Amniotic epithelial cell (primary cell): ENCODE results near the gene TRIP13.
"Not testable (repeated sequence)": the region's sequence is repeated elsewhere in the genome, so short reads cannot be mapped to it uniquely, and the experiment has no call there.

Experiments
- DNase-seq: peaks from one replicate; pipeline ENCODE4 v3.0.0-alpha.2; 2010; ENCODE audit warnings: low read depth

The TRIP13 gene

DNA sequence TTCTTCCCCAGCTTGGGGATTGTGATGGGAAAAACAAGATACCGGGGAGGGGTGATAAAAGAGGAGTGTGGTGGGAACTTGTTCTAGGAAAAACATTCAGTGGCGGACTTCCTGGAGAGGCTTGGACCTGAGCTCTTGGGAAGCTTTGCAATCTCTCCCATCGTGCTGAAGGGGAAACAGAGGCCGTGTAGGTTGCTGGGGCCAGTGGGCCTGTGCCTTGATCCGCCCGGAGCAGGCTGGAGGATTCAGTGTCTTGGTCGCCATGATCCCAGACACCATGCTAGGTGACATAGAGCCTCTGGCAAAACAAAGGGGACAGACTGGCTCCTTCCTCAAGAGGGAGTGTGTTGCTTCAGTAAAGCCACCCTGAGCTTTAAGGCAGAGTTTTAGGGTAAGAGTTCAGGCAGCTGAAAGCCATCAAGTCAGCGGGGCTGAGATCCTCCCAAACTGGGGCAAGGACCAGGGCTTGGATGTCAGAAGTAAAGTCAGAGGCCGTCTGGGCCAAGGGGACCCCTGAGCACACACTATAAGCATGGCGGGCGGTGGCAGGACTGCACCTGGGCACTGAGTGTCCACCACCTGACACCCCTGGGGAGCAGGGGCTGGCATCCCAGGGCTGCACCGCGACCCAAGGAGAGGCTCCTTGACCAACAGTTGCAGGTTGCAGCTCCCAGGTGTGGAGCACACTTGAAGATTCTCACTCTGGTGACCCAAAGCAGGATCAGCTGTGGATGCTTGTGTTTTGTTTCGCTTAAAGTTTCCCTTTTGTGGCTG, 44.7 kb downstream of the TRIP13 start:
- no peak for DNase-seq

DNA sequence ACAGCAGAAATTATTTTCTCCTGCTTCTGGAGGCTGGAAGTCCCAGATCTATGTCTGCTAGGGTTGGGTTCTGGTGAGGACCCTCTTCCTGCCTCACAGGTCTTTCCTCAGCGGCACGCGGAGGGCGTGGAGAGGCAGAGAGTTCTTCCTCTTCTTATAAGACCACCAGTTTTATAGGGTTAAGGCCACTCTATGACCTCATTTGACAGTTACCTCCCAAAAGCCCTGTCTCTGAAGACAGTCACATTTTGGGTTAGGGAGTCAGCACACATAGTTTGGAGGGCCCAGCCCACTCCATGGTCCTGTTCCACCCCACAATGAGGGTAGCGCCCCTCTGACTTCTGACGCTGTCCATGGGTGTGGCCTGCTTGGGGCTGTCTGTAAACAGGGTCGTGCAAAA, 46.7 kb downstream of the TRIP13 start:
- no peak for DNase-seq

DNA sequence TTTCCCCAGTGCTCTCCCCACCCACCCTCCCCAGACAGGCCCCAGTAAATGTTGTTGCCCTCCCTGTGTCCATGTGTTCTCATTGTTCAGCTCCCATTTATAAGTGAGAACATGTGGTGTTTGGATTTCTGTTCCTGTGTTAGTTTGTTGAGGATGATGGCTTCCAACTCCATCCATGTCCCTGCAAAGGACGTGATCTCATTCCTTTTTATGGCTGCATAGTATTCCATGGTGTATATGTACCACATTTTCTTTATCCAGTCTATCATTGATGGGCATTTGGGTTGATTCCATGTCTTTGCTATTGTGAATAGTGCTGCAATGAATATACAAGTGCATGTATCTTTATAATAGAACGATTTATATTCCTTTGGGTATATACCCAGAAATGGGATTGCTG, 48.1 kb downstream of the TRIP13 start:
- not testable (repeated sequence) for DNase-seq

DNA sequence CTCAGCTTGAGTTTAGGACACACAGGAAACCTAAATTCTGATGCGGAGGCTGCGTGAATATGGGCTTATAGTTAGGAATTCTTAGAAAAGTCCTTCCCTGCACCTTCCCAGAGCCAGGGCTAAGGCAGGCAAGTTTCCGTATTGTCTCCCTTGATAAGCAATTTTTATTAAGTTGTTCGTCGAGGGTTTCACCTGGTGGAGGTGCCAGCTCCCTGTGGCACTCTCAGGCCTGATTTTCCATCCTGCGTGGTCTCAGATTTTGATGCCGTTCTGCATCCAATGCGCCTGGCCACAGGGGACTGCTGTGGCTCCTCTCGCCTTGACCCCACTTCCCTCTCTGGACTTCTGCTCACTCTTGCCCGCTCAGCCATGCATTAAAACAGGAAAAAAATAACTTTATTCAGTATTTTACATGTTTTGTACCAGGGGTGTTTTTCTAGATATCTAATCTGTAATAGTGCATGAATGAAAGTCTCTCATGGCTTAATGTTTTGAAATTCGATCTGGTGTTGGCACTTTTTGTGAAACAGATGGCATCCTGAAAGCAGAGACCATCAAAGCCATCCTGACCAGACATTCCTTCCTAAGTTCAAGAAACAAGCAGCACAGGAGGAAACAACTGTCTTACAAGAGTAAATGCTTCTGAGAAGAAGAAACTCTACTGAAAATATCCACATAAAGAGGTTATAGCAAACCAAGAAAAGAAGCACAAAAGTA, 50.7 kb downstream of the TRIP13 start:
- DNase-seq, result no peak

DNA sequence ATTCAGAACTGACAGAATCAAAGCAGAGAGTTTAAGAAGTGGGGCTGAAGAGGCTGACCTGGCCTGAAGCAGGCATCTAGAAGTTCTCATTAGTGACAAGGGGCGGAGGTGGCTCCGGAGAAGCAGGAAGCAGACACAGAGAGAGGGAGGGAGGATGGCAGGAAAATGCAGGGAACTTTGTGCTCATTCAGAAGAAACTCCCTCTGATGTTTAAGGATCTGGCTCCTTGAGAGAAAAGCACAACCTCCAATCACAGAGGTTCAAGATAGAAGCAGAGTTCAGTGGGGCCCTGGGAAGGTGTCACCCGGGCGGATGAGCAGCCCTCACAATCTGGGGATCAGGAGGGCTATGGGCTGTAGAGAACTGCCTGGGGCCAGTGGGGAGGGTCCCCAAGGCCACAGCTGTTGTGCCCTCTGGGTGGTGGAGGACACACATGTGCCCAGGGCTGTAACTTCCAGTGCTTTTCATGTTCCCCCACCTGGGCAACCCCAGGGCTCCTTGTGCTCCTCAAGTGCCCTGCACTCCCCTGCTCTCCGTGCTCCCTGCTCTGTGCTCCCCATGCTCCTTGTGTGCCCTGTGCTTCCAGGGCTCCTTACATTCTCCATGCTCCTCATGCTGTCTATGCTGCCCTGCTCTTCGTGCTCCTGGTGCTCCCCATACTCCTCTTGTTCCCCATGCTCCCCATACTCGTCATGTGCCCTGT, 51.4 kb downstream of the TRIP13 start:
- DNase-seq, result no peak

DNA sequence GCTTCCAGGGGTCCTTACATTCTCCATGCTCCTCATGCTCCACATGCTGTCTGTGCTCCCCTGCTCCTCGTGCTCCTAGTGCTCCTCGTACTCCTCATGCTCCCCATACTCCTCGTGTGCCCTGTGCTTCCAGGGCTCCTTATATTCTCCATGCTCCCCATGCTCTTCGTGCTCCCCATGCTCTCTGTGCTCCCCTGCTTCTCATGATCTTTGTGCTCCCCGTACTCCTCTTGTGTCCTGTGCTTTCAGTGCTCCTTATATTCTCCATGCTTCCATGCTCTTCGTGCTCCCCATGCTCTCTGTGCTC, 51.9 kb downstream of the TRIP13 start:
- DNase-seq, result no peak

DNA sequence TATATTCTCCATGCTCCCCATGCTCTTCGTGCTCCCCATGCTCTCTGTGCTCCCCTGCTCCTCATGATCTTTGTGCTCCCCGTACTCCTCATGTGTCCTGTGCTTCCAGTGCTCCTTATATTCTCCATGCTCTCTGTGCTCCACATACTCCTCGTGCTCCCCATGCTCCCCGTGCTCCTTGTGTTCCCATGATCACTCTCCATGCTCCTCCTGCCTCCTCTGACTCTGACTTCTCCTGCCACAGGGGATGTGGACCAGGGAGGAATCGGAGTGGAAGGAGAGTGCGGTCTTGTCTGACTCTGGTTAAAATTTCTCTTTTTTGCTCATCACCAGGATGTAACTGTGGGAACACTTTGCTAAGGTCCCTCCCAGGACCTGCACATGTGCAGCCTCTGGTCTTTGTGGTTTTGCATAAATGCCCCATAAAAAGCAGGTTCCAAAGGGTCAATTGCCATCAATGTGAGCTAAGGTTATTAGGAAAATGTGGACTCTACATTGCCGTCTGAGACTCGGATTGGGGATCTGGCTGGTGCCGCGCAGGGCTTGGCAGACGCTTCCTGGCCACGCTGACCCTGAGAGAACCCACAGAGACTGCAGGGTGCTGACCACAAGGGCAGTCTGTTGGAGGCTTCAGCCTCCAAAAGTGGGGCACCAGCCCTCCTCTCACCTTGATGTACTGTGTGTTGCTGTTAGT, 52.5 kb downstream of the TRIP13 start:
- DNase-seq, result no peak

DNA sequence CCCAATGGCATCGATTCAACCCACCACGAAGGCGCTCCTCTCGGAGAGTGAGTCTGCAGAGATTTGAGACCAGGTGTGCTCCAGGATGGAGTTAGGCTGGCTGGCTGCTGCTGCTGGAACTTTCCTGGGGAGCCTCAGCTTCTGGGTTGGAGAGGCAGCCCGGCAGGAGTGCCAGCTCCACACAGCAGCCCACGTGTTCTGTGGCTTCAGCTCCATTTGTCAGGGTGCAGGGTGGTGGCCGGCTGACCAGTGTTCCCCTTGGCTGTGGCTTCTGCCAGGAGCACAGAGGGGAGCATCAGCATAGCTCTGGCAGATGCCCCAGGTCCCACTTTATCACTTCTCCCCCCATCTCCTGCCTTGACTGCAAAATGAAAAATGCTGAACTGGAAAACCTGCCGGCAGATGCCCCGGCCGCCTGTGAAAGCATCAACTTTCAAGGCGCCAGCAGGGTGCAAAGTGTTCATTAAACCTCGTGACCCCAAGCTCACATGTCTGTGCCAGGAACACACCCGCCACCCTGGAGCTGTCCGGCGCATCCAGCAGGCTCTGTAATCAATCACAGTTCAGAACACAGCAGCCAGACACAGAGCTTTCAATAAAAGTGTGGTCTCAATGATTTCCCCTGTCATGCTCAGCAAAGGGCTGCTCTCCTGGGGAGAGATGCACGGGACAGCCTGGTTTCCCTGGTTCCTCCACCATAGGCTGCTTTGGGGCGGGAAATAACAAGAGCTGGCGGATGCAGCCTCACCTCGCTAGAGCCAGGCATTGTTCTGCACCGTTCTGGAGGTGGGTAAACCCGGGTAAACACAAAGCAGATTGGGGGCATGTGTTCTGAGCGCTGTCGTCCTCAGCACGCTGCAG, 53.2 kb downstream of the TRIP13 start:
- DNase-seq, result no peak

DNA sequence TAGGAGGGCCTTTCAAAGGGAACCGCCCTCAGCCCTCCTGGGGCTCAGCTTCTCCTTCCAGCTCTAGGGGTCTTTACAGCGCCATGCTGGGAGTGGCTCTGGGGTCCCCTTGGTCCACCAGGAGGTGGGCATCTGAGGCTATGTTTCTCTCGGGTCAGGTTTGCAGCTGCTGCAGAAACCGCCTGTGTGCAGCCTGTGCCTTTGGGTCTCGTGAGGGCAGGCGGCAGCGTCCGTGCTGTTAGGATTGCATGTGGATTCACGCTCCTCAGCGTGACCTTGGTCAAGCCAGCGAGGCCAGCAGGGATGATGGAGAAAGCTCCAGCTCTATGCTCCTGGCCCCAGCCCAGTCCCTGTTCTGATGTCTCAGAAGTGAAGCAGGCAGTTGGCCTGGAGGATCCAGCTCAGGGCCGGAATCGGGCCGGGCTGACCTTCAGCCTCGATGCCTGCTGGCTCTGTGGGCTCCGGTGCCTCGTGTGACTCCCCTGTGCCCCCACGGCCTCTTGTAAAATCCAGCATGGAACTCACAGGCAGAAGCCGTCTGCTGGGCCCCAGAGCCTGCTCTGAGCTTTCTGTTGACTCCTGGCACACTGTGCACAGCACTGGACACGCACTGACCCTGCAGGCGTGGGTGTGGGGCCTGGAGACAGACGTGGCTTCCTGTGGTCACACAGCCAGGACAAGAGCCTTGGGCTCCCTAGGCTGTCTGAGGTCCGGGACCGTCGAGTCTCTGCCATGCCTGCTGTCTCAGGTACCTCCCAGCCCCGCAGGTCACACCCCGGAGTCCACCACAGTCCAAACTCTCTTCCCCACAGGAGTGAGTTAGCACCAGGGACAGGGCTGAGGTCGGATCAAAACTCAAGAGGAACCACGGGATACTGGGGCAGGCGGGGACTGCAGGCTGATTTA, 54.3 kb downstream of the TRIP13 start:
- no peak for DNase-seq

DNA sequence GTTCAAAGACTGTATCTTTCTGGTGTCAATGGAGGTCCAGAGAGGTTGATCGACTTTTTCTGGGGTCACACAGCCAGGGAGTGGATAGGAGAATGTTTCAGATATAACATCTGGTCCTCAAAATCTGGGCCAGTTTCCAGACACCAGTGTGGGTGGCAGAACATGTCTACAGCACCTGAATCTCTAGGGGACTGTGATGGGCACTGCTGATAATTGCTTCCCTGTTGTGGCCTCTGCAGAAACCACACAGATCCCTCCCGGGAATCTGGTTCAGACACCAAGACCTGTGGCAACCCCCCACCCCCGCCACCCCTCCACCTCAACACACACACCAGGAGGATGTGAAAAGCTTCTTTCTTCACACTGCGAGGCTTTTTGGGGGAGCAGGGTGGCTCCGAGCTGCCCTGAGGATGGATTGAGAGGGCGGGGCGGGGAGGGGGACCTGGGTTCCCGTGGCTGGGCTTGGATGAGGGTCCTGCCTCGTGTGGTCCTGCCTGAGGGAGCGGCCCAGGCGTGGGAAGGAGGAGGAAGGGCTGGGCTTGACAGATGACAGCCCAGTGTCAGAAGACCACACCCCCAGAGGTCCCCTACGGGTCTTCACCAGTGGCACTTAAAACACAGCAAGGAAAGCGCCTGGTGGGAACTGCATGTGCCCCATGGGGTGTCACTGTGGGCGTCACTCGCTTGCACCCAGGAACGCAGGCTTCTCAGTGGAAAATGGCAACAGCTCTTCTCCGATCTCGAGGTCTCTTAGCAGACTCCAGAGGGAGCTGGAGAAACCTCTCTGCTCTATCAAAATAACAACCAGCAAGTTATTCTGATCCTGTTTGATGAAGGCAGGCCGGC, 55.2 kb downstream of the TRIP13 start:
- DNase-seq, result no peak

DNA sequence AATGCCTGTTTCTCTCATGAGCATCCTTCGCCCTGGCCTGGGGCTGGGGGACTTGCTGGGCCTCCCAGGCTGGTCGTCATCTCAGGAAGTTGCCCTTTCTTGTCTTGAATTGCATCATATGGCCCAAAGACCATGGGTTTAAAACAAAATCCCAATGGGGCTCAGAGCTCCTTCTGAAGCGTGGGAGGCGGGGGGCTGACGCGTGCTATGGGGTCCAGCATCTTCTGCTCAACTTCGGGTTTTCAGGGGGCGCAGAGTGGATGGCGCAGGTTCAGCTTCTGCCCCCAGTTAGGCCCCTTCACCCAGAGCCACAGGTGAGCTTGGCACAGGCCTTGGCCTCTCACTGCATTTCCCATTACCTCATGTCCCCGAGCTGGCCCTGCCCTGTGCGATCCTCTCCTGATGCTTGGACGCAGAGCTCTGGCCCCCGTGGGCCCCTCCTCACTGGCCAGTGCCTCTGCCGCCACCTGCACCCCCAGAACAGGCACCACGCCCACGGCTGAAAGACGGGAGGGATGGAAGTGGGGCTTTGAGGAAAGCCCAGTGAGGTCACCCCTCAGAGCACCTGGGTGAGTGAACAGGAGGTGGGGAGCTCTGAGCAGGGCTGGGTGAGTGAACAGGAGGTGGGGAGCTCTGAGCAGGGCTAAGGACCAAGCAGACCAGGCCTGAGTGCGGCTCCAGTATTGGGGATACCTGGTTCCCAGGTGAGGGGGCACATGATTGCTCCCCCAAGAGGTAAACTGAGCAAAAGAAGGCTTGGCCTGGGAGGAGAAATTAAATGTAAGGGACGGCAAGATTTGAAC, 56.0 kb downstream of the TRIP13 start:
- DNase-seq, result no peak

DNA sequence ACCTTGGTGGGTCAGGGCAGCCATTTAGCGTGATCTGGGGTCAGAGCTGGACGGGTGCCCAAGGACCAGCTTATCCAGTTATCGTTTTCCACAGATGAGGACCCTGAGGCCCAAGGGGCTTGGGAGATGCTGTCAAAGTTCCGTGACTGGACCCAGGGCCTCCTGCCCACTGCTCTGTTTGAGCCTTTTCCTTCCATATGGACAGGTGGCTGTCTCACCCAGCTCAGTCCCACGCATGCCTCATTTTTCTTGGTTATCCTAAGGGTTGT, 56.5 kb downstream of the TRIP13 start:
- DNase-seq, result no peak

DNA sequence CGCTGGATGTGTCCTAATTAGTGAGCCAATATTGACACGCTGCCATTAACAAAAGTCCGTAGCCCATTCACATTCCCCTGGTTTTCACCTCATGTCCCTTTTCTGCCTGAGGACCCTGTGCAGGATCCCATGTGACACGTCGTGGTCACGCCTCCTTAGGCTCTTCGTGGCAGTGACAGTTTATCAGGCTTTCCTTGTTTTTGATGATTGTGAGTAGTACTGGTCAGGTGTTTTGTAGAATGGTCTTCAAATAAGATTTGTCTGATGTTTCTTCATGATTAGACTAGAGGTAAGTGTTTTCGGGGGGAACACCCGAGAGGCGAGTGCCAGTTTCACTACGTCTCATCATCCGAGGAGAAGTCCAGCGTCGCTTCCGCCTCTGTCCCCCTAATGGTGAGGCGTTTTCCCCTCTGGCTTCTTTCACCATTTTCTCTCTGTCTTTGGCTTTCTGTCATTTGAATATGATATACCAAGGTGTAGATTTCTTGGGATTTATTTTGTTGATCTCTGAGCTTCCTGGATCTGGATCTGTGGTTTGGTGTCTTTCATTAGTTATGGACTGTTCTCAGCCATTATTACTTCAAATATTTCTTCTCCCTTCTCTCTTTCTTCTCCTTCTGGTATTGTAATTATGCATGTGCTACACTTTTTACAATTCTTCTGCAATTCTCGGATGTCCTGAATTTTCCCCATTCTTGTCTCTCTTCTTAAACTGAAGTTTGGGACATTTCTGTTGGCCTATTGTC, 57.3 kb downstream of the TRIP13 start:
- no peak for DNase-seq

DNA sequence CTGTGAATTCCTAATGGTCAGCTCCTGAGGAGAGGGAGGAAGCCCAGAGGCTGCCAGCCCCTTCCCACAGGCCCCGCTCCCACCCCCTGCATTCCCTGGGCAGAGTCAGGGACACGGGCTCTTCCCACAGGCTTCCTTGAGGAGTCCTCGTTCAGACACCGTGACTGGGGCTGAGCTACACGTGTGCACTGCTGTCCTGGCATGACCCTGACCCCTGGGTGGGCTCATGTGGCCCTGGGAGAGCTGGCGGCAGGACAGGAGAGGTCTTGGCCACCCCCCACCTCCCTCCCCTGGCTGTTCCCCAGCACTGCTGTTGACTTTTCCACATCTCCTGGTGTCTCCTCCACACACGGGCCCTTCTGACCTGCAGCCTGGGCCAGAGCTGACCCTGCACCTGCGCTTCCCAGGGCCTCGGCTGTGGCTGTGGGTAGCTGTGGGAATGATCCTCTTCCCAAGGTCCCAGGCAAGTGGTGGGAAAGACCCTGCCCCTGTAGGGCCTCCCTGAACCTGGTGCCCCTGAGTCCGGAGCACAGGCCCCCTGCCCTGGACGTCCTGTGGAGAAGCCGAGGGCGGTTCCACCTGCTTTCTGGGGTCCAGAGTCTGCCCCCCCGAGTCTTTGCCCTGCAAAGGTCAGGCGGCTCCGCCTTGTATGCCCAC, 59.4 kb downstream of the TRIP13 start:
- DNase-seq, result no peak

DNA sequence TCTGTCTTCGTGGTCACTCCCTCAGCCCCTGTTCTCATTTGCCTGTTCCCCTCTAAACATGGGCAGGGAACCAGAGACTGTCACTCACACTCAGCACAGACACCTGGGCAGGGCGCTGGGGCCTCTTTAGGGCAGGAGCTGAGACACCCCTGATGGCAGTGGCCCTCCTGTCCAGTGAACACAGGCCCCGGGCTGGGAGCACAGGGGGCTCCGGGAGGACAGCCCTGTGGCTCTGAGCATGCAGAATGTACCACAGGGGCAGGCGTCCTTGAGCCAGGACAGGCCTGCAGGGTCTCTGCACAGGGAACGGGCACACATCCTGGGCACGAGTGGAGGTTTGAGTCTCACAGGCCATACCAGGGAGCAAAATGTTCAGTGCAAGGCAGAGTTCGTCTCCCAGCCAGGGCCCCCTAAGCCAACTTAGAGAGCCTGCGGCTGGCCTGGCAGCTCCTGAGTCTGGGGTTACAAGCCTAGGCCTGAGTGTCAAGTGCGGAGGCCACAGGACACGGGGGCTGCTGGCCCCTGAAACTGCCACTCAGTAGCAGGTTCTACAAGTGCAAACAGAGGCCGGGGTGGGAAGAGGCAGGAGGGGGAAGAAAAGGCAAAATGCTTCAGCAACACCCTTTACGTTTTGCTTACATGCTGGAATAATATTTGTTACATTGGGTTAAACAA, 60.0 kb downstream of the TRIP13 start:
- no peak for DNase-seq

DNA sequence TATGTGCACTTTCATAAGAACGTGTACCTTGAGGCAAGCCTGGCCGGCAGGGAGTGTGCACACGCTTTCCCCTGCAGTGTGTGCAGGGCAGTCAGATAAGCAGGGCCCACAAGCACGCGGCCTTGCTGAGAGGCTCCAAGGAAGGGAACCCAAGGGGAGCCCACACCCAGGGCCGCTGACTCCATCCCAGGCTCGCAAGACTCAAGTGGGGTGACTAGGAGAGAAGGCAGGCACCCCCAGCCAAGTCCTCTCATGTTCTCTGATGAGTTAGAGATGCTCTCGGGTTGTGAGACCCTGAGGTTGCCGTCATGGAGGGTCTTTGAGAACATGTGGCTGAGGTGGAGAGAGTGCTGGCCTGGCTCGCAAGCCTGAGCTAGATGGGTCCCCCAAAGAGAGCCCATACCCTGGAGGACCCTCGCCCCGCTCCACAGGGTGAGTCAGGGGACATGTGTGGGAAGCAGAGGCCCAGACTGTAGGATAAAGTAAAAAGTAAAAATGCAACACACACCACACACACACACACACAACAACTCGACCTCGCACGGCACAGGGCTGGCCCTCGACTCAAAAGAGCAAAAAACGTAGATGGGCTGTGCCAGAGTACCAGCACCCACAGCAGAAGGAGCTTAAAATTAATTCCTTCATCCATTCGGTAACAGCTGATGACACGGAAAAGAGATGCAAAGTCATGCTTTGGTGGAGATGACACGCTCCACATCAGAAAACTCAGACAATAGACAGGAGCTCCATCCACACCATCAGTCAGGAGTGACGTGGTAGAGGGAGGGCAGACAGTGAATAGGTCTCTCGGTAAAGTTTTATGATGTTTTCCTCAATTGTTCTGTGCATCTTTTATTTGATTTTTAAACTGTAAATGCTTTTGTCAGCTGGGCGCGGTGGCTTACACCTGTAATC, 61.1 kb downstream of the TRIP13 start:
- DNase-seq, result peak; percentile 15
